HepG2 (cell line): ENCODE data around the gene ASTN2. TPM values are rescaled to one million over a fixed set of nuclear protein-coding genes. Genes with fewer than 3 reads are reported as not detected.

Experiments used
- ATAC-seq: fragments of 200-7000 bp; cut with Tn5 transposase; 3 replicates; pipeline ENCODE4 v1.9.1; 2020; ENCODE audit warnings: mild to moderate bottlenecking, moderate library complexity
- BruUV-seq: library from RNA; stranded (reverse); fragments of 400-500 nt; replicated peaks from 2 replicates; lab custom pipeline; 2021; lab: Mats Ljungman, UMichigan
- CTCF ChIA-PET: fragments of 300-600 bp; formaldehyde crosslinking; extraction: SDS; loops from one replicate; lab custom pipeline; 2021; ENCODE audit warnings: low total read pairs, inconsistent platforms, low intra/inter-chr PET ratio; lab: Yijun Ruan, JAX
- POLR2A ChIA-PET: fragments of 350-600 bp; sonication (Branson Sonifier 250); formaldehyde crosslinking; loops from one replicate; lab custom pipeline; 2020; ENCODE audit warnings: antibody characterized with exemption, inconsistent platforms; lab: Yijun Ruan, JAX
- DNase-seq: peaks from one replicate; pipeline ENCODE4 v3.0.0-alpha.2; 2015; ENCODE audit warnings: low spot score
- FAIRE-seq: peaks from 3 replicates; lab custom pipeline; 2011; peaks lifted over from hg19 to GRCh38; lab: Jason Lieb, UNC
- H2AFZ ChIP-seq: one replicate; pipeline ENCODE4 v1.6.1; 2011; ENCODE audit warnings: low read length, inconsistent platforms
- H3K27ac ChIP-seq: fragments of 300-600 bp; 3 replicates; pipeline ENCODE4 v1.8.0; 2011; ENCODE audit warnings: mixed run types, mild to moderate bottlenecking, mixed read lengths, low read length, inconsistent platforms; ENCODE audit not compliant: insufficient read depth; ENCODE audit errors: extremely low read length
- H3K27me3 ChIP-seq, 2 experiments: fragments of 200-600 bp in 1 of 2; 2 replicates in 1 of 2; 3 replicates in 1 of 2; pipeline versions ENCODE4 v1.6.0 to v1.8.0; 2011; ENCODE audit warnings: low read length in 2 of 2, mild to moderate bottlenecking in 2 of 2, moderate library complexity in 2 of 2, inconsistent platforms in 1 of 2; ENCODE audit not compliant: insufficient read depth in 2 of 2, control insufficient read depth in 1 of 2
- H3K36me3 ChIP-seq, 2 experiments: fragments of 200-600 bp in 1 of 2; replicated peaks in 1 of 2; 2 replicates in 1 of 2; 3 replicates in 1 of 2; pipeline versions ENCODE4 v1.5.1 to v1.8.0; 2011; ENCODE audit warnings: low read length in 2 of 2, inconsistent platforms in 1 of 2; ENCODE audit not compliant: insufficient read depth in 2 of 2, control insufficient read depth in 1 of 2
- H3K4me1 ChIP-seq: 2 replicates; pipeline ENCODE4 v1.5.1; 2012; ENCODE audit warnings: low read length, inconsistent platforms; ENCODE audit not compliant: insufficient read depth
- H3K4me2 ChIP-seq: 2 replicates; pipeline ENCODE4 v1.6.0; 2011; ENCODE audit warnings: low read depth, low read length, inconsistent platforms
- H3K4me3 ChIP-seq, 3 experiments: fragments of 200-600 bp in 1 of 3; sonication (generic), shearing (Covaris generic) in 1 of 3; replicated peaks in 1 of 3; 2 replicates each; pipeline ENCODE4 v1.5.1; 2011 to 2016; ENCODE audit warnings: low read length in 3 of 3, inconsistent platforms in 2 of 3, low read depth in 2 of 3, mild to moderate bottlenecking in 2 of 3, control low read depth in 1 of 3, mixed read lengths in 1 of 3; ENCODE audit not compliant: insufficient read depth in 1 of 3
- H3K79me2 ChIP-seq: one replicate; pipeline ENCODE4 v1.6.1; 2011; ENCODE audit warnings: low read length, inconsistent platforms; ENCODE audit not compliant: insufficient read depth
- H3K9ac ChIP-seq: 2 replicates; pipeline ENCODE4 v1.6.0; 2011; ENCODE audit warnings: mild to moderate bottlenecking, low read depth, low read length, inconsistent platforms; ENCODE audit not compliant: insufficient read depth
- H3K9me3 ChIP-seq: 2 replicates; pipeline ENCODE4 v1.5.1; 2012; ENCODE audit warnings: mild to moderate bottlenecking, low read length
- H4K20me1 ChIP-seq: 2 replicates; pipeline ENCODE4 v1.6.0; 2011; ENCODE audit warnings: inconsistent platforms, mild to moderate bottlenecking, low read length, moderate library complexity; ENCODE audit not compliant: insufficient read depth
- AGO2 ChIP-seq: fragments of 200-400 bp; formaldehyde crosslinking; optimal IDR thresholded peaks from 2 replicates; pipeline ENCODE3; 2017; ENCODE audit warnings: mild to moderate bottlenecking, low read depth, low read length, moderate library complexity
- AKAP8 ChIP-seq: sonication (generic); formaldehyde crosslinking; IDR thresholded peaks from 2 replicates; pipeline ENCODE4 v1.5.1; 2020; ENCODE audit warnings: mild to moderate bottlenecking, missing genetic modification reagents
- GTF2F1 ChIP-seq: fragments of 150-350 bp; IDR thresholded peaks from 2 replicates; pipeline ENCODE4 v1.6.1; 2014; ENCODE audit warnings: low read length
- JUN ChIP-seq: sonication (generic); formaldehyde crosslinking; IDR thresholded peaks from 2 replicates; pipeline ENCODE4 v1.4.0; 2020; ENCODE audit warnings: mild to moderate bottlenecking, missing genetic modification reagents
- NFIB ChIP-seq: sonication (generic); formaldehyde crosslinking; IDR thresholded peaks from 2 replicates; pipeline ENCODE4 v1.9.0; 2021; ENCODE audit warnings: missing genetic modification reagents, mild to moderate bottlenecking, borderline replicate concordance
- PHF21A ChIP-seq: sonication (generic); formaldehyde crosslinking; IDR thresholded peaks from 2 replicates; pipeline ENCODE4 v1.5.0; 2020; ENCODE audit warnings: mild to moderate bottlenecking, missing genetic modification reagents
- RNF2 ChIP-seq: fragments of 450-650 bp; conservative IDR thresholded peaks from 2 replicates; pipeline ENCODE4 v1.6.1; 2016; ENCODE audit warnings: low read depth
- SALL1 ChIP-seq: sonication (generic); formaldehyde crosslinking; IDR thresholded peaks from 2 replicates; pipeline ENCODE4 v1.8.0; 2022; ENCODE audit warnings: mild to moderate bottlenecking, missing genetic modification reagents
- SETDB1 ChIP-seq: sonication (generic); formaldehyde crosslinking; IDR thresholded peaks from 2 replicates; pipeline ENCODE4 v1.5.1; 2020; ENCODE audit warnings: missing genetic modification reagents, mild to moderate bottlenecking, borderline replicate concordance
- SRSF1 ChIP-seq: fragments of 200-400 bp; formaldehyde crosslinking; optimal IDR thresholded peaks from 2 replicates; pipeline ENCODE3; 2017; ENCODE audit warnings: mild to moderate bottlenecking, low read depth, low read length, moderate library complexity
- STAT5B ChIP-seq: sonication (generic); formaldehyde crosslinking; IDR thresholded peaks from 2 replicates; pipeline ENCODE4 v1.4.0; 2020; ENCODE audit warnings: missing genetic modification reagents
- WGBS: methylation state at CpG from one replicate; pipeline ENCODE4 v1.1.6; 2017; ENCODE audit warnings: low lambda C conversion rate; 5-methylcytosine and 5-hydroxymethylcytosine counted together
- in situ Hi-C: cut with HindIII; loops from 2 replicates; pipeline ENCODE4 v1.10.0; 2017; ENCODE audit warnings: low pct_unique_long_range_greater_than_20kb; ENCODE audit not compliant: extremely low pct_ligation_motif_present
- intact Hi-C: fragments of 100-400 bp; cut with micrococcal nuclease; formaldehyde crosslinking; loops from one replicate; pipeline ENCODE4 v1.10.0; 2022; ENCODE audit not compliant: unreplicated experiment
- polyA plus RNA-seq, 8 experiments: library from polyadenylated mRNA; depleted of rRNA in 3 of 8; stranded (reverse) in 7 of 8; unstranded in 1 of 8; fragments of >200 nt; fragmentation: Illumina TruSeq in 4 of 8; extraction: Trizol in 4 of 8; gene quantifications; 2 replicates each; pipeline versions ENCODE4 v1.2.1 to v1.2.3, GENCODE V29; 2011 to 2016; ENCODE audit warnings: low read depth in 4 of 8, missing spikeins in 1 of 8, mixed read lengths in 1 of 8; ENCODE audit not compliant: insufficient read depth in 1 of 8
- total RNA-seq, 5 experiments: library from RNA; depleted of rRNA; stranded (reverse); fragments of >200 nt; fragmentation: Illumina TruSeq; extraction: Trizol; gene quantifications; 2 replicates each; pipeline ENCODE4 v1.2.3, GENCODE V29; 2016; ENCODE audit warnings: low read depth in 1 of 5
- TF ChIP-seq, protein P1 (sequence below): sonication (generic); formaldehyde crosslinking; IDR thresholded peaks from 2 replicates; pipeline ENCODE4 v1.4.0; 2020; ENCODE audit warnings: missing genetic modification reagents
- TF ChIP-seq, protein P2 (sequence below): sonication (generic); formaldehyde crosslinking; IDR thresholded peaks from 2 replicates; pipeline ENCODE4 v1.4.0; 2020; ENCODE audit warnings: mild to moderate bottlenecking, low read depth, missing genetic modification reagents
- TF ChIP-seq, protein P3 (sequence below): fragments of 450-650 bp; IDR thresholded peaks from 2 replicates; pipeline ENCODE4 v1.6.1; 2016
- TF ChIP-seq, protein P4 (sequence below): sonication (generic); formaldehyde crosslinking; IDR thresholded peaks from 2 replicates; pipeline ENCODE4 v1.5.1; 2020; ENCODE audit warnings: missing genetic modification reagents, mild to moderate bottlenecking, borderline replicate concordance

Gene ASTN2
- total and polyA plus RNA-seq, 2 of the 13 experiments (the other 11 are each of a cell fraction or from before 2014, with no cell fraction given) = 5.2 to 13.5 TPM

DNA sequence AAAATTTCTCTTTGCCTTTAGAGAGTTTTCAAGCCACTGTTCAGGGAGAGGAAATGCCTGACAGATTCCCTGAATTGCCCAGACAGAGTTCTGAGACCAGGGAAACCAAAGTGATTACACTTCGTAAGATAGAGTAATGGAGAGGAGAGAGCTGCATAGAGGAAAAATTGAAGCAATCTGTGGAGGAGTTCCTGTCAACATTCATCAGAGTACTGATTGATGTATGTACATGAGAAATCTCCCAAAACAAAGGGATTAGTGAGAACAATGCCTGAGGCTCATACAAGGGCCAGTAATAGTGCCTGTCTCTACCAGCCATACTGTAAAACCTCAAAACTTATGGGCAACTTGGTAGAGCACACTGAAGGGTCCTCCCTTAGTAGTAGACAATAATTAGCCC is 806.8 kb downstream of the ASTN2 start:
- no peak for ATAC-seq
- no peak for FAIRE-seq
- 84% methylated on average over 1 of the region's 1 CpG for WGBS
- Histone ChIP-seq H3K4me3 (no peak overlapping the region), H2AFZ (no peak overlapping the region), H3K27me3 (no peaks in the 10 kb centered on the region), H3K27ac (no peak overlapping the region), H3K4me1 (no peaks in the 10 kb centered on the region), H3K9ac (no peak overlapping the region), H3K79me2 (no peaks in the 10 kb centered on the region), H3K4me2 (no peak overlapping the region), H3K36me3 (no peaks in the 10 kb centered on the region), H3K9me3 (no peaks in the 10 kb centered on the region), H4K20me1 (no peaks in the 10 kb centered on the region)
- no peak for DNase-seq
- in situ Hi-C loops = no loop called here
- ChIA-PET POLR2A (no interaction called here), CTCF (no interaction called here)
- BruUV-seq = no TSS peak
- intact Hi-C loops = no loop called here
- TF ChIP-seq AKAP8 (CRISPR knock-in tag) = no peak
- TF ChIP-seq STAT5B (CRISPR knock-in tag) = no peak
- no peak for TF ChIP-seq JUN (CRISPR knock-in tag)
- TF ChIP-seq SALL1 (CRISPR knock-in tag) = no peak
- TF ChIP-seq RNF2 = no peak
- no peak for TF ChIP-seq SETDB1
- TF ChIP-seq, protein P1, sequence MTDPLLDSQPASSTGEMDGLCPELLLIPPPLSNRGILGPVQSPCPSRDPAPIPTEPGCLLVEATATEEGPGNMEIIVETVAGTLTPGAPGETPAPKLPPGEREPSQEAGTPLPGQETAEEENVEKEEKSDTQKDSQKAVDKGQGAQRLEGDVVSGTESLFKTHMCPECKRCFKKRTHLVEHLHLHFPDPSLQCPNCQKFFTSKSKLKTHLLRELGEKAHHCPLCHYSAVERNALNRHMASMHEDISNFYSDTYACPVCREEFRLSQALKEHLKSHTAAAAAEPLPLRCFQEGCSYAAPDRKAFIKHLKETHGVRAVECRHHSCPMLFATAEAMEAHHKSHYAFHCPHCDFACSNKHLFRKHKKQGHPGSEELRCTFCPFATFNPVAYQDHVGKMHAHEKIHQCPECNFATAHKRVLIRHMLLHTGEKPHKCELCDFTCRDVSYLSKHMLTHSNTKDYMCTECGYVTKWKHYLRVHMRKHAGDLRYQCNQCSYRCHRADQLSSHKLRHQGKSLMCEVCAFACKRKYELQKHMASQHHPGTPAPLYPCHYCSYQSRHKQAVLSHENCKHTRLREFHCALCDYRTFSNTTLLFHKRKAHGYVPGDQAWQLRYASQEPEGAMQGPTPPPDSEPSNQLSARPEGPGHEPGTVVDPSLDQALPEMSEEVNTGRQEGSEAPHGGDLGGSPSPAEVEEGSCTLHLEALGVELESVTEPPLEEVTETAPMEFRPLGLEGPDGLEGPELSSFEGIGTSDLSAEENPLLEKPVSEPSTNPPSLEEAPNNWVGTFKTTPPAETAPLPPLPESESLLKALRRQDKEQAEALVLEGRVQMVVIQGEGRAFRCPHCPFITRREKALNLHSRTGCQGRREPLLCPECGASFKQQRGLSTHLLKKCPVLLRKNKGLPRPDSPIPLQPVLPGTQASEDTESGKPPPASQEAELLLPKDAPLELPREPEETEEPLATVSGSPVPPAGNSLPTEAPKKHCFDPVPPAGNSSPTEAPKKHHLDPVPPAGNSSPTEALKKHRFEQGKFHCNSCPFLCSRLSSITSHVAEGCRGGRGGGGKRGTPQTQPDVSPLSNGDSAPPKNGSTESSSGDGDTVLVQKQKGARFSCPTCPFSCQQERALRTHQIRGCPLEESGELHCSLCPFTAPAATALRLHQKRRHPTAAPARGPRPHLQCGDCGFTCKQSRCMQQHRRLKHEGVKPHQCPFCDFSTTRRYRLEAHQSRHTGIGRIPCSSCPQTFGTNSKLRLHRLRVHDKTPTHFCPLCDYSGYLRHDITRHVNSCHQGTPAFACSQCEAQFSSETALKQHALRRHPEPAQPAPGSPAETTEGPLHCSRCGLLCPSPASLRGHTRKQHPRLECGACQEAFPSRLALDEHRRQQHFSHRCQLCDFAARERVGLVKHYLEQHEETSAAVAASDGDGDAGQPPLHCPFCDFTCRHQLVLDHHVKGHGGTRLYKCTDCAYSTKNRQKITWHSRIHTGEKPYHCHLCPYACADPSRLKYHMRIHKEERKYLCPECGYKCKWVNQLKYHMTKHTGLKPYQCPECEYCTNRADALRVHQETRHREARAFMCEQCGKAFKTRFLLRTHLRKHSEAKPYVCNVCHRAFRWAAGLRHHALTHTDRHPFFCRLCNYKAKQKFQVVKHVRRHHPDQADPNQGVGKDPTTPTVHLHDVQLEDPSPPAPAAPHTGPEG (CRISPR knock-in tag) = no peak
- TF ChIP-seq, protein P2, sequence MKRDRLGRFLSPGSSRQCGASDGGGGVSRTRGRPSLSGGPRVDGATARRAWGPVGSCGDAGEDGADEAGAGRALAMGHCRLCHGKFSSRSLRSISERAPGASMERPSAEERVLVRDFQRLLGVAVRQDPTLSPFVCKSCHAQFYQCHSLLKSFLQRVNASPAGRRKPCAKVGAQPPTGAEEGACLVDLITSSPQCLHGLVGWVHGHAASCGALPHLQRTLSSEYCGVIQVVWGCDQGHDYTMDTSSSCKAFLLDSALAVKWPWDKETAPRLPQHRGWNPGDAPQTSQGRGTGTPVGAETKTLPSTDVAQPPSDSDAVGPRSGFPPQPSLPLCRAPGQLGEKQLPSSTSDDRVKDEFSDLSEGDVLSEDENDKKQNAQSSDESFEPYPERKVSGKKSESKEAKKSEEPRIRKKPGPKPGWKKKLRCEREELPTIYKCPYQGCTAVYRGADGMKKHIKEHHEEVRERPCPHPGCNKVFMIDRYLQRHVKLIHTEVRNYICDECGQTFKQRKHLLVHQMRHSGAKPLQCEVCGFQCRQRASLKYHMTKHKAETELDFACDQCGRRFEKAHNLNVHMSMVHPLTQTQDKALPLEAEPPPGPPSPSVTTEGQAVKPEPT (CRISPR knock-in tag) = no peak
- no peak for TF ChIP-seq AGO2
- TF ChIP-seq, protein P3, sequence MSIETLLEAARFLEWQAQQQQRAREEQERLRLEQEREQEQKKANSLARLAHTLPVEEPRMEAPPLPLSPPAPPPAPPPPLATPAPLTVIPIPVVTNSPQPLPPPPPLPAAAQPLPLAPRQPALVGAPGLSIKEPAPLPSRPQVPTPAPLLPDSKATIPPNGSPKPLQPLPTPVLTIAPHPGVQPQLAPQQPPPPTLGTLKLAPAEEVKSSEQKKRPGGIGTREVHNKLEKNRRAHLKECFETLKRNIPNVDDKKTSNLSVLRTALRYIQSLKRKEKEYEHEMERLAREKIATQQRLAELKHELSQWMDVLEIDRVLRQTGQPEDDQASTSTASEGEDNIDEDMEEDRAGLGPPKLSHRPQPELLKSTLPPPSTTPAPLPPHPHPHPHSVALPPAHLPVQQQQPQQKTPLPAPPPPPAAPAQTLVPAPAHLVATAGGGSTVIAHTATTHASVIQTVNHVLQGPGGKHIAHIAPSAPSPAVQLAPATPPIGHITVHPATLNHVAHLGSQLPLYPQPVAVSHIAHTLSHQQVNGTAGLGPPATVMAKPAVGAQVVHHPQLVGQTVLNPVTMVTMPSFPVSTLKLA = no peak
- TF ChIP-seq PHF21A (CRISPR knock-in tag) = no peak
- TF ChIP-seq, protein P4, sequence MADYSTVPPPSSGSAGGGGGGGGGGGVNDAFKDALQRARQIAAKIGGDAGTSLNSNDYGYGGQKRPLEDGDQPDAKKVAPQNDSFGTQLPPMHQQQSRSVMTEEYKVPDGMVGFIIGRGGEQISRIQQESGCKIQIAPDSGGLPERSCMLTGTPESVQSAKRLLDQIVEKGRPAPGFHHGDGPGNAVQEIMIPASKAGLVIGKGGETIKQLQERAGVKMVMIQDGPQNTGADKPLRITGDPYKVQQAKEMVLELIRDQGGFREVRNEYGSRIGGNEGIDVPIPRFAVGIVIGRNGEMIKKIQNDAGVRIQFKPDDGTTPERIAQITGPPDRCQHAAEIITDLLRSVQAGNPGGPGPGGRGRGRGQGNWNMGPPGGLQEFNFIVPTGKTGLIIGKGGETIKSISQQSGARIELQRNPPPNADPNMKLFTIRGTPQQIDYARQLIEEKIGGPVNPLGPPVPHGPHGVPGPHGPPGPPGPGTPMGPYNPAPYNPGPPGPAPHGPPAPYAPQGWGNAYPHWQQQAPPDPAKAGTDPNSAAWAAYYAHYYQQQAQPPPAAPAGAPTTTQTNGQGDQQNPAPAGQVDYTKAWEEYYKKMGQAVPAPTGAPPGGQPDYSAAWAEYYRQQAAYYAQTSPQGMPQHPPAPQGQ = no peak
- TF ChIP-seq SRSF1 = no peak
- no peak for TF ChIP-seq GTF2F1
- no peak for TF ChIP-seq NFIB (CRISPR knock-in tag)
